IPS-18a (cell line): ENCODE measurements around the gene B4GAT1.
A peak's percentile ranks its signal among the peaks of the same experiment; 100 is the strongest.
"Not testable (repeated sequence)": the region's sequence is repeated elsewhere in the genome, so short reads cannot be mapped to it uniquely, and the experiment has no call there.

Experiments used
- H3K27ac ChIP-seq: one replicate; pipeline ENCODE4 v1.5.1; 2013; ENCODE audit warnings: low read length
- H3K27me3 ChIP-seq: one replicate; pipeline ENCODE4 v1.6.1; 2013; ENCODE audit warnings: mild to moderate bottlenecking, low read length; ENCODE audit not compliant: control insufficient read depth, insufficient read depth
- H3K36me3 ChIP-seq: one replicate; pipeline ENCODE4 v1.6.1; 2013; ENCODE audit warnings: low read depth, low read length; ENCODE audit not compliant: control insufficient read depth
- H3K4me1 ChIP-seq: one replicate; pipeline ENCODE4 v1.6.1; 2013; ENCODE audit warnings: low read depth, low read length; ENCODE audit not compliant: control insufficient read depth
- H3K4me3 ChIP-seq: one replicate; pipeline ENCODE4 v1.5.1; 2013; ENCODE audit warnings: low read length
- H3K9ac ChIP-seq: one replicate; pipeline ENCODE4 v1.6.1; 2013; ENCODE audit warnings: mild to moderate bottlenecking, low read length, moderate library complexity
- H3K9me3 ChIP-seq: one replicate; pipeline ENCODE4 v1.6.1; 2013; ENCODE audit warnings: low read depth, low read length; ENCODE audit not compliant: control insufficient read depth

B4GAT1 gene

GRCh38 chr11:66360406-66361073 lies 13.1 kb upstream of the B4GAT1 start:
- Histone ChIP-seq H3K27me3 (no peaks in the 10 kb centered on the region), H3K4me1 (no peaks in the 10 kb centered on the region), H3K9me3 (no peaks in the 10 kb centered on the region), H3K4me3 (no peak overlapping the region), H3K9ac (no peak overlapping the region), H3K27ac (no peak overlapping the region), H3K36me3 (peaks cover 19% of the 10 kb centered on the region)

GRCh38 chr11:66359662-66360087 lies 12.2 kb upstream of the B4GAT1 start:
- Histone ChIP-seq H3K9ac (no peak overlapping the region), H3K36me3 (peaks cover 15% of the 10 kb centered on the region), H3K9me3 (no peaks in the 10 kb centered on the region), H3K4me1 (no peaks in the 10 kb centered on the region), H3K27ac (no peak overlapping the region), H3K27me3 (no peaks in the 10 kb centered on the region), H3K4me3 (no peak overlapping the region)

- not testable (repeated sequence) for H3K36me3 ChIP-seq, H3K4me3 ChIP-seq, H3K9me3 ChIP-seq, H3K9ac ChIP-seq, H3K4me1 ChIP-seq, H3K27ac ChIP-seq
- peaks cover 10% of the 10 kb centered on the region for H3K27me3 ChIP-seq
These were observed 3.3 kb upstream of the B4GAT1 start for GRCh38 chr11:66350560-66351235.

DNA sequence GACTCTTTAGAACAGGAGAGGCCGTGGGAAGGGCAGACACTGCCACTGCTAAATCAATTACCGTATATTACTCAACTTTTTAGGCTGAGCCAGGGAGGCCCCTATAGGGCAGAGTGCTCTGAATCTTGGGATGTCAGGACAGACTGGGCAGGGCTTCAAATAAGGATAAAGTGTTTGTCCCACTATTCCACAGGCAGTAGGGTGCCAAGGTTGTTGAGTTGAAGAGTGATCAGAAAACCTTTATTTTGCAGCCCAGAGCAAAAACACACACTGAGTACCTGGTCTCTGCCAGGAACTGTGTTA lies 1.6 kb upstream of the B4GAT1 start:
- H3K4me3 ChIP-seq, result no peak overlapping the region
- H3K9me3 ChIP-seq, result no peaks in the 10 kb centered on the region
- no peaks in the 10 kb centered on the region for H3K36me3 ChIP-seq
- no peak overlapping the region for H3K27ac ChIP-seq
- H3K27me3 ChIP-seq, result peaks cover 10% of the 10 kb centered on the region
- H3K4me1 ChIP-seq, result peaks cover 9% of the 10 kb centered on the region
- H3K9ac ChIP-seq, result no peak overlapping the region

DNA sequence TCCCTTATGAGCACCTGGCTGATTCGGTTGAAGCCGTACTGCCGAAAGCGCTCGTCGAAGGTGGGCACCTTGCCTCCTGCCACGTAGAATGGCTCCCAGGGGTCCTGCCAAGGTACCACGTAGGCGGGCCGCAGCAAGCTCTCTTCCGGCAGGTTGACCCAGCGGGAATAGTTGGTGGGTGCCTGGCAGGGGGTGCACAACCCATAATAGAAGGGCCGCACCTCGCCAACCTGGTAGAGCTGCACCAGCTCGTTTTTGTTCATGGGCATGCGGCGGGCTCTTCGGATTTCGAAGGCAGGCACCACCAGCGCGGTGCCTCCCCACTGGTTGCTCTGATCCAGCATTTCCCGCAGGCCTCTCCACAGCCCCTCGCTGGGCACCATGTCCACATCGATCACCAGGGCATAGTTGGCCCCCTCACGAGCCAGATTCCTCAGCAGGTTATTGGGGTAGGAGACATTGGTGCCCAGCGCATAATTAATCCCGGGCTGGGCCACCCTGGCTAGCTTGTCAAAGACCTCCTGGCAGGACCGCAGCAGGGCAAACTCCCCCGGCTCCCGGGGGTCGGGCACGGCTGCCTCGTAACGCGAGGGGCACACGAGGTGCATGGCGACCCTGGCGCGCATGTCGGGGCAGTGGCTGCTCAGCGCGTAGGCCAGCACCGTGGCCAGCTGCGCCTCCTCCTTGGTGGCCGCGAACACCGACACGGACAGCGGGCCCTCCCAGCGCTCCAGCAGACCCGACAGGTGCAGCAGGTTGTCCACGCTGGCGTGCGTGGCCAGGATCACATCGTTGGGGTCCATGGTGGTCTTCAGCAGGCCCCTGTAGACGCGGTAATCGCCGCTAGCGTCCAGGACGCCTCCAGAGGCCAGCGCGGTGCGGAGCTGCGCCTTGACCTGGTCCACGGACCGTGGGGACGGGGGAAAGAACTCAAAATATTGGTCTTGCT lies 679 bp downstream of the B4GAT1 start:
- H3K4me1 ChIP-seq, result peaks cover 9% of the 10 kb centered on the region
- H3K9me3 ChIP-seq, result no peaks in the 10 kb centered on the region
- peaks cover 3% of the 10 kb centered on the region for H3K36me3 ChIP-seq
- no peak overlapping the region for H3K27ac ChIP-seq
- H3K9ac ChIP-seq, result peak overlapping the region; percentile 71
- H3K27me3 ChIP-seq, result peaks cover 10% of the 10 kb centered on the region
- H3K4me3 ChIP-seq, result peak overlapping the region; percentile 92

- H3K9ac ChIP-seq, result peak overlapping the region; percentile 79
- no peaks in the 10 kb centered on the region for H3K9me3 ChIP-seq
- peaks cover 9% of the 10 kb centered on the region for H3K4me1 ChIP-seq
- peaks cover 10% of the 10 kb centered on the region for H3K27me3 ChIP-seq
- H3K36me3 ChIP-seq, result peaks cover 8% of the 10 kb centered on the region
- H3K4me3 ChIP-seq, result peak overlapping the region; percentile 97
- H3K27ac ChIP-seq, result peak overlapping the region; percentile 40
These were observed 2.1 kb downstream of the B4GAT1 start for GRCh38 chr11:66345316-66345649.

- H3K36me3 ChIP-seq, result peaks cover 8% of the 10 kb centered on the region
- peaks cover 10% of the 10 kb centered on the region for H3K27me3 ChIP-seq
- H3K9me3 ChIP-seq, result no peaks in the 10 kb centered on the region
- peak within 1 kb of the TSS; percentile 79 for H3K9ac ChIP-seq
- peak within 1 kb of the TSS; percentile 44 for H3K27ac ChIP-seq
- peak within 1 kb of the TSS; percentile 97 for H3K4me3 ChIP-seq
- H3K4me1 ChIP-seq, result peaks cover 9% of the 10 kb centered on the region
These were observed 2.7 kb downstream of the B4GAT1 start, which contains the start of gene BRMS1 for GRCh38 chr11:66344550-66345315. Gene BRMS1 (minus strand): TSS chr11:66345104. CDS start chr11:66342234, 2,870 bp downstream.

GRCh38 chr11:66343176-66343575 lies 4.3 kb downstream of the B4GAT1 start:
- no peak overlapping the region for H3K4me3 ChIP-seq

GRCh38 chr11:66341502-66342126 lies 5.8 kb downstream of the B4GAT1 start:
- Histone ChIP-seq H3K27me3 (peaks cover 7% of the 10 kb centered on the region), H3K4me1 (peaks cover 10% of the 10 kb centered on the region), H3K9ac (no peak overlapping the region), H3K27ac (no peak overlapping the region), H3K36me3 (peaks cover 23% of the 10 kb centered on the region), H3K4me3 (no peak overlapping the region), H3K9me3 (no peaks in the 10 kb centered on the region)

More at GRCh38 chr11:66343176-66343575, 4.3 kb downstream of the B4GAT1 start:
- Histone ChIP-seq H3K9me3 (no peaks in the 10 kb centered on the region), H3K27me3 (peaks cover 10% of the 10 kb centered on the region), H3K27ac (no peak overlapping the region), H3K9ac (no peak overlapping the region), H3K4me1 (peaks cover 7% of the 10 kb centered on the region), H3K36me3 (peaks cover 14% of the 10 kb centered on the region)

DNA sequence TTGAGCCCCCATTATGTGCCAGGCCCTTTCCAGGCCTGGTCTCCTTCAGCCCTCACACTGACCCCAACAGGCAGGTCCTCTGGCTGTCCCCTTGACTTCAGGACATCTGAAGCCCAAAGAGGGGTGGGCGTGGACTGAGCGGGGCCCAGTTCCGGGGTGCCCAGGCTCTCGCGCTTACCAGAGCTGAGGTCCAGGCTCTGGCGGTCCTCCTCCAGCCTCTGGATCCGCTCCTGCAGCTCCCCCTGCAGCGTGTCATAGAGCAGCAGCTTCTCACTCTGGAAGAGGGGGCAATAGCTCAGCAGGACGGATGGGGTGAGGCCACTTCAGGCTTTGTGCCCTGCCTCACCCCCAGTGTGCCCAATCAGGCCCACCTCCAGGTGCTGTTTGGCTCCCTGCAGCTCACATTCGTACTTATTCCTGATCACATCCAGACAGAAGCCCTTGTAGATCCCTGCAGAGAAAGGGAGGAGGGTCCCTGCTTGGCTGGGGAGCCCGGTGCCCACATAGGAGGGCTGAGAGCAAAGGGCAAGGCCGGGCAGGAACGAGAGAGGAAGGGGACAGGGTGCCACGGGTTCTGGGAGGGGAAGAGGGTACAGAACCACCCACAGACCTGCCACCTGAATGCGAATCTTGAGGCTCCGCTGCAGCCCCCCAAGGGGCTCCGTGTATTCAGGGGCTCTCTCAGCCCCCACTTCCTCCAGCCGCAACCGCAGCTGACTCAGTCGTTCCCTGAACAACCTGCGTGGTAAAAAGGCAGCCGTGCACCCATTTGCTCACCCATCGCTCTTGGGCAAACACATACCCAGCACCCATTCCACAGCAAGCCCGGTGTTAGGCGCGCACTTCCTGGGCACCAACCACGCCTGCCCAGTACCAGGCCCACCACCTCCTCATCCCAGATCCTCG lies 6.6 kb downstream of the B4GAT1 start:
- H3K4me1 ChIP-seq, result peaks cover 16% of the 10 kb centered on the region
- H3K9ac ChIP-seq, result no peak overlapping the region
- H3K27ac ChIP-seq, result no peak overlapping the region
- no peak overlapping the region for H3K4me3 ChIP-seq
- H3K27me3 ChIP-seq, result no peaks in the 10 kb centered on the region
- no peaks in the 10 kb centered on the region for H3K9me3 ChIP-seq
- peaks cover 23% of the 10 kb centered on the region for H3K36me3 ChIP-seq
